GM18502 (cell line): ENCODE data around the gene MCM3AP.
A peak's percentile ranks its signal among the peaks of the same experiment; 100 is the strongest.

Experiments used
- ATAC-seq: cut with Tn5 transposase; IDR thresholded peaks from one replicate; pipeline ENCODE4 v1.9.1; 2021; ENCODE audit warnings: mild to moderate bottlenecking; ENCODE audit not compliant: unreplicated experiment, poor library complexity

MCM3AP gene

DNA sequence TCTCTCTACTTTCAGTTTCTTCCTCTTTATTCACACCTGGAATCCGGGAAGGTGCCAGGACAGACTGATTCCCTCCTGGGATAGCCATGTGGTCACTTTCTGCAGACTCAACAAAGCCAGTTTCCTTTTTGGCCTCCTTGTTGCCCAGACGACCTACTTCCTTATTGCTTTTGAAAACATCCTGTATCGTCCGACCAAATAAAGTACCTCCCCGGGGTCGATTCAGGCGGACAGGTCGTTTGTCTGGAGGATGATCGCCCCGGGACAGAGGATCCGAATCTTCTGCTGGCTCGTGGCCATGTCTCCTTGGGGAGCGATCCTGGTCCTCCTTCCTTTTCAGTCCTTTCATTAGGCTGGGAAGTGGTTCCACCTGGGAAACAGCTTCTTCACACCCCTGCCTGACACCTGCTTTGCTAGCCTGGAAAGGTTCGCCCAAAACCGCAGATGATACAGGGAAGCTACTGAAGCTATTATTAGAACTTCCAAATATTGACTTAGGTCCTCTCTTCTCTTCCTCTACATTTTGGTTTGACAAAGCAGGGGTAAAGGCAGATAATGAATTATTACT is 1.2 kb downstream of the MCM3AP start:
- ATAC-seq = no peak

DNA sequence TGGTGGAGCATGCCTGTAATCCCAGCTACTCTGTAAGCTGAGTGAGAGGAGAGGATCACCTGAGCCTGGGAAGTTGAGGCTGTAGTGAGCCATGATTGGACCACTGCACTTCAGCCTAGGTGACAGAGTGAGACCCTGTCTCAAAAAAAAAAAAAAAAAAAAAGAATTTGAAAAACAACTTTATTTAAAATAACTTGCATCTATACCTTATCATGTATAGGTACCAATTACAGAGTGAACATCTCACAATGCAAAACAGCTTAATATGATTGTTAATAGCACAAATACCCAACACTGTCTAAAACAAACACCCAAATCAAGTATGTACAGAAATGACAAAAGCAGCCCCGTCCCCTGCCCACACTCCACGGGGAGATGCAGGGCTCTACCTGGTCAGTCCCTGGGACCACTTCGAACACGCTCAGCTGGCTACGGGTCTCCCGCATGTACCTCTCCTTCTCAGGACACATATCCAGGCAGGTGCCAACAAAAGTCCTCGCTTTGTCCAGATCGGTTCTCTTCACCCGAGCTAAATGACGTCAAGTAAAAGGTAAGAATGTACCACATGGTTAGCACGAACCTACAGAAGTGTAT is 10.5 kb downstream of the MCM3AP start:
- no peak for ATAC-seq

DNA sequence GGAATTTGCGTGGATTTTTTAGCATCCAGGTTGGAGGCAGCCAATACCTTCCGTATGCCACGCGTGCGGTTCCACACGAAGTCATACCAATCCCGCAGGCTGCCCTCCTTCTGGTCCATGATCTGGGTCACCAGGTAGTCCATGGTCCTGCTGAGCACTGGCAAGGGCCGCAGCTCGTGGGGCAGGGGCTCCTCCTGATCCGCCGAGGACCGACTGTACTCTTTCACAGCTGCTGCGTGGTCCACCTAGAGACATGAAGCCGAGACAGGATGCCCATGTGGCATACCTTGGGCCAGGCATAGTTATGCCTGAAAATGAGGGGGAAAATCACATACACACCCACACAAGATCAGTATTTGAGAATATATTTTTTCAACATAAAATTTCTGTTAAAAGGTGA is 12.1 kb downstream of the MCM3AP start:
- no peak for ATAC-seq

DNA sequence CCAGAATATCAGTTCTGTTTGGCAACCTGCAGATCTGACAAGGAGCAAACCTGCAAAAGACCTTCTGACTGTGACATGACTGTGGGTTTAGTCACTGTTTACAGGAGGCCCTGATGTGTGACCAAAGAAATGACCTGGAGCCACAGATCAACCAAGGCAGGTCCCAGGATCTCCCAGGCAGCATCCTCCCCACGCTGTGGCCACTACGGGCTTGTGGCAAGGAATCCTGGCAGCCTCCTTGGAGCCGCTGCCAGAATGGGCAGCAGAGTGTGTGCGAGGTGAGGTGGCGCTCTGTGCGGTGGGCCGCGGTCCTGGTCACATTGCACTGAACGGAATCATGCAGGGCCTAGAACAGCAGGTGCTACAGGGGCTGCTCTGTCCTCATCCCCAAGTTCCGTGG is 15.9 kb downstream of the MCM3AP start:
- ATAC-seq = no peak

DNA sequence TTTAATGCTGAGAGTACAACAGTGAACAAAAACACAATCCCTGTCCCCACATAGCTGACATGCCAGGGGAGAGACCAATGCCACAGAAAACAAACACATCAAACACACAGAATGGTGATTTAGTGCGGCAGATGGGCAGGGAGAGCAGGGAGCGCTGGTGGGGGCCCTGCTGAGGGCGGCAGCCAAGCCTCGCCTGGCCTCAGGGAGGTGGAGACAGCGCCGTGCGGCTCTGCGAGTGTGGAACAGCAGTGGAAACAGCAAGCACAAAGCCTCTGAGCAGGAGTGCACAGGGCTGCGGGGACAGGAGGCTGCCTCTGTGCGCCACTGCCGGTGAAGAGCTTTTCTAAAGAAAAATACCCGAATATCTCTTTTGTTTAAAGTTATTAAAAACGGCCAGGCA is 17.0 kb downstream of the MCM3AP start:
- no peak for ATAC-seq

DNA sequence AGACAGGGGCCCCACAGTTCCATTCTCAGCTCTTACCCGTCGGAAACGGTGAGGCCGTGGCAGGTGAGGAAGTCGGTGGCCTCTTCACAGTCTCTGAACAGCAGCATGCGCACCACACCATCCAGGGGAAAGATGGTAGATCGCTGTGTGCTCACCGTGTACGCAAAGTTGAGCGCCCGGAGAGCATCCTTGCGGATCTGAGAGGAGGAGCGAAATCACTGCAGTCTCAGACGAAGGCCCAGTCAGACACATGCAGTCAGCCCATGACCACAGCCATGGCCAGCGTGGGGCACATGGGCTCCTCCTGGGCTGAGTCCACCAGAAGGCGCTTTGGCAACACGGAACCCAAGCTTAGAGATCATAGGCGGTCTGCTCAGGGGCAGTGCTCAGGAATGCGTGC is 18.5 kb downstream of the MCM3AP start:
- no peak for ATAC-seq

DNA sequence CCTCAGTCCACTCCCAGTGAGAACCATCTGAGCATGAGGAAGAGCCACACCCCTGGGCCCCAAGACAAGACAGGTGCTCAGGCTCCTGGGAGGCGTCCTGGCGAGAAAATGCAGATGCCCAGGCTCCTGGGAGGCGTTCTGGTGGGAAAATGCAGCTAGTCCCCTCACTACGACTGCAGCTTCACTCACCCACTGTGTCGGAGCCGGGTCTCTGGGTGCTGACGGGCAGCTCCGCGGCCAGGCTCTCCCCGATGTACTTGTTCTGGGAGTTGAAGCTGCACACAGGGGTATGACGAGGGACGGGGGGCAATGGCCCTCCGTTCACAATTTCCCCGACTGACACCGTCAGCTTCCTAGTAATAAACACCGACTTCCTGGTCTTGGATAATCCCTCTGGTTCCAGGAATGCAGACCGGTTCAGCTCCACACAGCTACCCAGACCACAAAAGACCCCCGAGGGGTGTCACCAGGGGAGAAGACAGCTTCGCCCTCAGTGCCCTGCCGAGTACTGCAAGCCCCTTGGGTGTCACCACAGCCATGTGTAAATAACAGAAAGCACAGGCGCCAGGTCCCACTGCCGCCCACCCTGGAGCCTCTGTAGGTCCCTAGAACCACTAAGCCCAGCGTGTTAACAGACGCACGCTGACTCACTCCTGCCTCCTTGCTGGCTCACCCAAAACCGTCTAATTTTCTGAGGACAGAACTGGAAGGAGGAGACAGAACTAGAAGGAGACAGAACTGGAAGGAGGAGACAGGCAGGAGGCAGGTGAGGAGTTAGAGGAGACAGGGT is 19.5 kb downstream of the MCM3AP start:
- ATAC-seq = no peak

DNA sequence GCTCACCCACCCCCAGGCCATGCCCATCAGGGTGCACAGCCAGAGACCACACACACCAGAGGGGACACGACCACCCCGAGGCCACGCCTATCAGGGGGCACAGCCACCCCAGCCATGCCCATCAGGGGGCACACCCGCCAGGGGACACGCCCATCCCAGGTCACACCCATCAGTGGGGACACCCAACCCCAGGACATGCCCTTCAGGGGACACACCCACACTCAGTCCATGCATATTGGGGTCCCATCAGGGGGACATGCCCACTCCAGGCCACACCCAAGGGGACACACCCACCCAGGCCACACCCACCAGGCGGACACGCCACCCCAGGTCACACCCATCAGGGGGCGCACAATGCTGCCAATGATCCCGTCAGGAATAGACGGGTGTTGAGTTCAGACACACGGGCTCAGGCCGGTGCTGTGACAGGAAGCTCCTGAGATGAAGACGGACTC is 20.7 kb downstream of the MCM3AP start:
- no peak for ATAC-seq

DNA sequence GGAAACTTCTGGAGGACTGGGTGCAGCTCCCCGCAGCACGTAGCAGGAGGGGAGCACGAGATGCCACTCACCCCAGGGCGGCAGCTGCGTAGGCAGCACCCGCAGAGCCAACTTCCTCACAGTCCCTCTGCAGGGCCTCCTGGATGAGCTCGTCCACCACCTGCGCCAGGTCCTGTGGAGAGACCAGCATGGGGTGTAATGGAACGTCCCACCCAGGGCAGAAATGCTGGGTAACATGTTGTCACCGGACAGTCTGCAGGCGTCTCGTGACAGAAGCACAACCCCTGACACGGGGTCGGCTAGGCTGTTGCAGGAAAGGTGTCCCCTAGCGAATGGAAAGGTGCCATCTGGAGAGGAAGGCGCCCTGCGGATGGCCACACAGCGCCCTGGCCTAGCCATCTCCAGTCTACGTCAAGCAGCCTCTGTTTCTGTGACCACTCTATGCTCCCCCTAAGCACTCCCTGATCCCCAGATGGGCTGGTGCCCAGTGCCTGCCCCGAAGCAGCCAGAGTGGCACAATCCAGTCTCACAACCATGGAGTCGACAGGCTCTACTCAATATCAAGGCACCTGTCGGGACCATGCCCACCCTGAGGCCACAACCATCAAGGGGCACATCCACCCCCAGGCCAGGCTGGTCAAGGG is 21.2 kb downstream of the MCM3AP start:
- no peak for ATAC-seq

DNA sequence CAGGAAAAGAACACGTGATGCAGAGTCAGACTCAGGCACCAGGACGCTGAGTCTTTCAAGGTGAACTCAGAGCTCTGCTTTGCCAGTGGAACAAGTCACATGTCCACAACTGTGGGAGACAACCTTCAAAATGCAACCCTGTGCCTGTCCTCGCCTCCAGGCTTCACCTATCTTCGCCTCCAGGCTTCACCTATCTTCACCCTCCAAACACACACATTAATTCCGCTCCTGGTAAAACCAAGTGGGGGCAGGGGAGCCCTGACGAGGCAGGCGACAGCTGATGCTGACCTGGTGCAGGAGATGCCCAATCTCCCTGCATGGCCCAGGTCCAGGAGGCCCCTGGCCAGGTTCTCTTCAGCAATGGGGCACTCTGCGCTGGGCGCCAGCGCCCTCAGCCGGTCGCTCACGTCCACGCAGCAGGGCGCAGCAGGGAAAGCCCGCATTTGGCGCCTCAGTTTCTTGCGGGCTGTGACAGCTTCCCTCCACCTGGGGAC is 28.9 kb downstream of the MCM3AP start:
- no peak for ATAC-seq

DNA sequence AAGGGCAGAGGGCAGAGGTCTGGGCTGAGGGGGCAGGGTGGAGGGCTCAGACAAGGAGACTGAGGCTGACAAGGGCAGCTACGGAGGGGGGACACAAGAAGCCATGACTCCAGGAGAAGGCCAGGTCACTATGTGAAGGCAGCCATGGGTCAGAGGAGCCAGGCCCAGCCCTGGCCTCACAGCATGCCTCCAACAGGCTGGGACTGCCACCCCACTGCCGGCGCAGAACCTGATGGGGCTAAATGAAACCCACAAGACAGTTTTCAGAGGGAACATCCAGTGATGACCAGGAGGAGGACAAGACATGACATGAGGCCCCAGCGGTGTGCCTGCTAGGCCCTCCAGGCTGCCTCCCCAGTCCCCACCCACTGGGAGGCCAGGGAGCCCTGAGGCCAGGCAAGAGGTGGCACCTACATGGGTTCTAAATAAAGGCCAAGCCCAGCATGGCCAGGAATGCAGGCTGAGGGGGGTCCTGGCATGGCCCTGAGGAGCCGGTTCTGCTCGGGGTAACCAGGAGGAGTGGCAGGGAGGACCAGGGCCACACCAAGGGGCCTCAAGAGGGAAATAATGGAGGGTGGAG is 29.6 kb downstream of the MCM3AP start:
- ATAC-seq = no peak

DNA sequence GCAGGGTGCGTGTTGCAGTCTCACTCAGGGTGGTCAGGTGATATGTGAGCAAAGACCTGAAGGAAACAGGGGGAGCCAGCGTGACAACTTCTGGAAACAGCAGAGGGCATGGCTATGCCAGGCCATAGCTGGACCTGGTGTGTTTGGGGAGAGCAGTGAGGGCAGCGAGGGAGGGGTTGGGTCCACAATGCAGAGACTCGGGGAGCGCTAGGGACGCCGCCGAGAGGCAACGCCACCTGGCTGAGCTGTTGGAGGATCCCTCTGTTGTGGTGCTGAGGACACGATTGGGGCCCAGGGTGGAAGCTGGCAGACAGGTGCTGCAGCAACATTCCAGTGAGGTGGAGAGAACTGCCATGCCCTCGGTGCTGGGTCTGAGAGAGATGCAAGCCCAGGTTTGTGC is 30.2 kb downstream of the MCM3AP start:
- no peak for ATAC-seq

DNA sequence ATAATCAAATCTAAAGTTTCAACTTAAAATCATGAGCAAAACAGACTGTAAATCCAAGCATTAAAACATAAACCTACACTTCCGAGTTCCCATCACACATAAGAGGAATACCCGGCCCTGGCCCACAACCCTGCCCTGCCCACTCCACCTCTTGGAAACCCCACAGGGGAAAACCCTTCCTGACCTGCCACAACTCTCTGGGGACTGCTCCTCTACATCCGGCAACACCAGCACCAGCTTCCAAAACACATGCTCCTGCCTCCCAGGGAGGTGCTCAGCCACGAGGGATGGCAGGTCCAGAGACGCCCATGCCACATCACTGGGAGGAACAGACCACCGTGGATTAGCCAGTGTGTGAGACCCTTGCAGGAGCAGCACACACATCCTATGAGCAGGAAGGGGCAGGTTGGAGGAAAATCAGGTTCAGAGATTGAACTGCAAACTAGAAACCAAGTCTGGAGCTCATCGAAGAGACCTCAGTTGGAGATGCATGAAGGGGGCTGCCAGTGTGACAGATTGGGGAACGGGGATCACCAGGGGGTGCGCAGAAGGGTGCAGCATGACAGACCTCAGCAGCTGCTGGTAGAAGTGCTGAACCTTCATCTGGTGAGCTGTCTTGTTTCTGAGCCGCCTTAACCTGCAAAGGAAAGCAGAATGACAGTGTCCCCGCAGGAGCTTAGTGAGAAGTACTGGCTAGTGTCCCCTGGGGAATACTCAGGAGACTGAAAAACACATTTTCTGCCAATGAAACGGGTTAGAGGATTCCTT is 31.0 kb downstream of the MCM3AP start:
- ATAC-seq = peak; percentile 48

DNA sequence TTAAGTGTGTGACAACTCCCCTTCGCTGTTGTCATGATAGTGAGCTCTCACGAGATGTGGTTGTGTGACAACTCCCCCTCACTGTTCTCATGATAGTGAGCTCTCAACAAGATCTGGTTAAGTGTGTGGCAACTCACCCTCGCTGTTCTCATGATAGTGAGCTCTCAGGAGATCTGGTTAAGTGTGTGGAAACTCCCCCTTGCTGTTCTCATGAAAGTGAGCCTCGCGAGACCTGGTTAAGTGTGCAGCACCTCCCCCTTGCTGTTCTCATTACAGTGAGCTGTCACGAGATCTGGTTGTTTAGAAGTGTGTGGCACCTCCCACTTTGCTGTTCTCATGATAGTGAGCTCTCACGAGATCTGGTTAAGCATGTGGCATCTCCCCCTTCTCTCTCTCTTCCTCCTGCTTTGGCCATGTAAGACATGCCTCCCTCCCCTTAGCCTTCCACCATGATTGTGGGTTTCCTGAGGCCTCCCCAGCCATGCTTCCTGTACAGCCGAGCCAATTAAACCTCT is 31.7 kb downstream of the MCM3AP start:
- peak; percentile 65 for ATAC-seq

DNA sequence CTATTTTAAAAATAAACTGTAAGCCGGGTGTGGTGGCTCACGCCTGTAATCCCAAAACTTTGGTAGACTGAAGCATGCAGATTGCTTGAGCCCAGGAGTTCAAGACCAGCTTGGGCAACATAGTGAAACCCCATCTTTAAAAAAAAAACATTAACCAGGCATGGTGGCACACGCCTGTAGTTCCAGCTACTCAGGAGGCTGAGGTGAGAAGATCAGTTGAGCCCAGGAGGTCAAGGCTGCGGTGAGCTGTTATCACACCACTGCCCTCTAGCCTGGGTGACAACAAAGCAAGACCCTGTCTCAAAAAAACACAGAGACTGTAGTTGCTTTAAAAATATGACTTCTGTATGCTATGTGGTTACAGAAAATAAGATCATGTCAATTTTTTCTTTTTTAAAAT is 32.6 kb downstream of the MCM3AP start:
- ATAC-seq = no peak

DNA sequence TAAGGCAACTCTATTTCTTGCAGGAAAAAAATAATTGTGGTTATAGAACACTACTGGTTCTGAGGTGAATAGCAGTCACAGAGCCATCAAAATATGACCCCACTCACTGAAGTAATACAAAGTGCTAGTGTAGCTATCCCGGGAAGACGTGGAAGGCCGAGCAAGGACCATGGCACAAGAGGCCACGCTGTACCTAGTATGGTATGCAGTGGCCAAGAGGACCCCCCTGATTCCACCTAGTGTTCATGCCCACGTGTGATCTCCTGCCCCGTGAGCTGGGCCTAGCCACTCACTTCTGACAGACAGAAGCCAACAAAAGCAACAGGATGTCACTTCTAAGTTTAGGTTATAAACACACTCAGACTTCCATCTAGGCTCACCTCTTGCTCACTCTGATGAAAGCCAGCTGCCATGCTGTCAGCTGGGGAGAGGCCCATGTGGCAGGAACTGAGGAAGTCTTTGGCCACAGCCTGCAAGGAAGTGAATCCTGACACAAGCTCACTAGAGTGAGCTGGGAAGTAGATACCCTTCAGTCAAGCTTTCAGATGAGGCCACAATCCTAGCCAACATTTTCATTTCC is 35.2 kb downstream of the MCM3AP start:
- no peak for ATAC-seq

DNA sequence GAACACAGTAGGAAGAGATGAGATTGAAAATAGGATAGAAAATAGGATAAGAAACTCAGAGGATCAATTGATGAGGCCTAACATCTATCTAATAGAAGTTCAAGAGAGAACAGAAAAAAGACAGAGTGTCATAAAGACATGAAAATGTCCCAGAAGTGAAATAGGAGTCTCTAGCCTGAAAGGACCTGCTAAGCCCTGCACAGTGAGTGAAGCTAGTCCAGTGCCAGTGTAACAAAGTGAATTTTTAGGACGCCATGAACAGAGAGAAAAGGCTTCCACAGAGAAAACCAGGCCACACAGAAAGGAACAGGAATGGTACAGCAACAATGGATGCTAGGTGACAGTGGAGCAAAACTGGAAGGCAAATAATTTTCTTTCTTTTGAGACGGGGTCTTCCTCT is 36.6 kb downstream of the MCM3AP start:
- no peak for ATAC-seq

DNA sequence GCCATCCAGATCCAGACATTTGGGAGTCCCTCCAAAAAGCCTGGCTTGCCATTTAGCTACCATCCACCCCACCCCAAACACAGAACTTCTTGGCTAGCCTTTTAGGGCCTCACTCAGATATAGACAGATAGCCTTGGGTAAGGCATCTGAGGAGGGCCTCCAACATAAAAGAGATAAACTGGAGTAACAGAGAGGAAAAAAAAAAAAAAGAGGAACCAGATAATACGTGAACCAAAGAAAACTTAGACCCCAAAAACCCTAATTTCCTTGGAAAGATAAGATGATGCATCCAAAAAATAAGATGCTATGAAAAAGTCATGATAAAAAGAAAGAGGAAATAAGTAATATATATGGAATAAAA is 37.0 kb downstream of the MCM3AP start:
- no peak for ATAC-seq

DNA sequence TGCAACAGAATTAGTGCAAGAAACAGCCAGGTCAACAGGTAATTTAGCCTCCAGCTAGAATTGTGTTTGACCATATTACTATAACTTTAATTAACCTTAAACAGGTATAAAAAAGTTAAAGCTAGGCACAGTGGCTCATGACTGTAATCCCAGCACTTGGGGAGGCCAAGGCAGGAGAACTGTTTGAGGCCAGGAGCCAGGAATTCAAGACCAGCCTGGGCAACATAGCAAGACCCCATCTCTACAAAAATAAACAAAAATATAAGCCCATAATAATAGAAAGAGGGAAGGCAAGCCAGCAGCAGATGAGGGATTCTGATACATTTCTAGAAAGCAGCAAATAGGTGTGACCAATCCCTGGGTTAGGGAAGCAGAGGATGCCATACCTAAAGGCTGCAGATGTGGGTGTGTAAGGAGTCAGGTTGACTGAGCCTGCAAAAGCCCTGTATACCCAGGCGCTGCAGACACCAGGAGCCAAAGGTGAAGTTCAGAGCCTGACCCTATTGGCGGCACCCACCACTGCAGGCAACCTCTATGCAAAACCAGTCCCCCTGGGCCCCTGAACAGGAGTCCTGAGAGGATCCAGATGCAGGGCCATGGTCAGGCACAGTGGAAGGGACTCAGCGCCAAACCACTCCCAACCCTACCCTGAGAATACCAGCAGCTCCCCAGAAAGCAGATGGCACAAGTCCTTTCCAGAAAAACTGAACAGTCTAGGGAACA is 37.6 kb downstream of the MCM3AP start:
- ATAC-seq = no peak
